H1 (cell line): Measurements from ENCODE around the gene COMMD6. TPM values are rescaled to one million over a fixed set of nuclear protein-coding genes. Genes with fewer than 3 reads are reported as not detected.

Experiments
- CTCF ChIA-PET: fragments of 300-600 bp; sonication (Branson Sonifier 250); formaldehyde crosslinking; loops from one replicate; lab custom pipeline; 2021; ENCODE audit not compliant: partially characterized antibody; lab: Charles Lee
- POLR2A ChIA-PET: fragments of 300-600 bp; sonication (Branson Sonifier 250); formaldehyde crosslinking; loops from one replicate; lab custom pipeline; 2021; ENCODE audit warnings: inconsistent platforms; ENCODE audit not compliant: partially characterized antibody; lab: Charles Lee
- DNase-seq, 2 experiments: peaks; one replicate each; pipeline versions ENCODE4 v3.0.0 to v3.0.0-alpha.2; 2010 to 2022; ENCODE audit warnings: low spot score in 2 of 2, low read depth in 1 of 2, mixed read lengths in 1 of 2
- FAIRE-seq: peaks from 2 replicates; lab custom pipeline; 2011; peaks lifted over from hg19 to GRCh38; lab: Jason Lieb, UNC
- H2AFZ ChIP-seq: 2 replicates; pipeline ENCODE4 v1.8.1; 2012; ENCODE audit warnings: low read length, inconsistent platforms
- H2AK5ac ChIP-seq: 2 replicates; pipeline ENCODE4 v1.6.1; 2013; ENCODE audit warnings: low read depth, low read length
- H2BK120ac ChIP-seq: replicated peaks from 2 replicates; pipeline ENCODE3; 2013; ENCODE audit warnings: low read depth, low read length, inconsistent platforms
- H2BK12ac ChIP-seq: 2 replicates; pipeline ENCODE4 v1.6.1; 2013; ENCODE audit warnings: low read depth, low read length
- H2BK15ac ChIP-seq: 2 replicates; pipeline ENCODE4 v1.6.1; 2013; ENCODE audit warnings: low read length
- H2BK20ac ChIP-seq: 2 replicates; pipeline ENCODE4 v1.6.1; 2013; ENCODE audit warnings: low read length
- H2BK5ac ChIP-seq: 2 replicates; pipeline ENCODE4 v1.6.1; 2013; ENCODE audit warnings: low read depth, low read length
- H3K14ac ChIP-seq: 2 replicates; pipeline ENCODE4 v1.6.1; 2013; ENCODE audit warnings: inconsistent platforms; ENCODE audit not compliant: insufficient read length
- H3K18ac ChIP-seq: 2 replicates; pipeline ENCODE4 v1.6.1; 2013; ENCODE audit warnings: low read length; ENCODE audit errors: extremely low read depth
- H3K23ac ChIP-seq: 2 replicates; pipeline ENCODE4 v1.6.1; 2013; ENCODE audit warnings: inconsistent platforms; ENCODE audit not compliant: insufficient read length
- H3K23me2 ChIP-seq: 2 replicates; pipeline ENCODE4 v1.6.1; 2013; ENCODE audit warnings: low read depth, low read length
- H3K27ac ChIP-seq: 2 replicates; pipeline ENCODE4 v1.6.1; 2011; ENCODE audit warnings: low read depth, low read length, inconsistent platforms
- H3K27me3 ChIP-seq, 4 experiments: replicated peaks in 1 of 4; 1 replicate in 1 of 4; 2 replicates in 3 of 4; pipeline versions ENCODE4 v1.6.1 to v1.8.1; 2011 to 2013; ENCODE audit warnings: low read length in 3 of 4, mild to moderate bottlenecking in 3 of 4, inconsistent platforms in 2 of 4, mixed read lengths in 2 of 4, moderate library complexity in 1 of 4; ENCODE audit not compliant: control insufficient read depth in 3 of 4, insufficient read depth in 3 of 4; ENCODE audit errors: extremely low read depth in 1 of 4
- H3K36me3 ChIP-seq, 4 experiments: 2 replicates each; pipeline versions ENCODE4 v1.6.1 to v1.8.1; 2011 to 2013; ENCODE audit warnings: mild to moderate bottlenecking in 4 of 4, low read length in 3 of 4, moderate library complexity in 2 of 4, control low read depth in 1 of 4, inconsistent platforms in 1 of 4; ENCODE audit not compliant: insufficient read depth in 4 of 4, control insufficient read depth in 2 of 4
- H3K4ac ChIP-seq: replicated peaks from 2 replicates; pipeline ENCODE3; 2013; ENCODE audit warnings: low read length, low read depth, mixed read lengths, inconsistent platforms; ENCODE audit not compliant: insufficient read length
- H3K4me1 ChIP-seq, 4 experiments: replicated peaks in 1 of 4; 1 replicate in 1 of 4; 2 replicates in 3 of 4; pipeline versions ENCODE4 v1.6.1 to v1.8.1; 2011 to 2013; ENCODE audit warnings: low read length in 3 of 4, inconsistent platforms in 2 of 4, mixed read lengths in 1 of 4; ENCODE audit not compliant: insufficient read depth in 4 of 4, control insufficient read depth in 3 of 4
- H3K4me2 ChIP-seq, 2 experiments: 2 replicates each; pipeline versions ENCODE4 v1.6.1 to v1.8.1; 2011 to 2013; ENCODE audit warnings: low read depth in 2 of 2, low read length in 2 of 2, control low read depth in 1 of 2, inconsistent platforms in 1 of 2, mild to moderate bottlenecking in 1 of 2; ENCODE audit not compliant: insufficient read depth in 1 of 2
- H3K4me3 ChIP-seq, 4 experiments: fragments of 200-600, 300-600 bp in 1 of 4; sonication (generic), shearing (Covaris generic), sonication (Bioruptor Twin) in 1 of 4; 2 replicates each; pipeline versions ENCODE4 v1.5.1 to v1.8.1; 2011 to 2016; ENCODE audit warnings: low read length in 4 of 4, low read depth in 3 of 4, control low read depth in 2 of 4, inconsistent platforms in 2 of 4, mild to moderate bottlenecking in 2 of 4, mixed read lengths in 1 of 4, moderate library complexity in 1 of 4; ENCODE audit not compliant: insufficient read depth in 2 of 4; ENCODE audit errors: extremely low read depth in 1 of 4
- H3K56ac ChIP-seq: replicated peaks from 2 replicates; pipeline ENCODE3; 2013; ENCODE audit warnings: low read depth, mild to moderate bottlenecking, mixed read lengths, low read length, inconsistent platforms; ENCODE audit not compliant: insufficient read length
- H3K79me1 ChIP-seq: 2 replicates; pipeline ENCODE4 v1.6.1; 2013; ENCODE audit warnings: low read depth, low read length, control low read depth
- H3K79me2 ChIP-seq, 2 experiments: 2 replicates each; pipeline versions ENCODE4 v1.6.1 to v1.8.1; 2012 to 2013; ENCODE audit warnings: low read length in 2 of 2, mild to moderate bottlenecking in 2 of 2, inconsistent platforms in 1 of 2; ENCODE audit not compliant: insufficient read depth in 2 of 2, control insufficient read depth in 1 of 2
- H3K9ac ChIP-seq, 4 experiments: replicated peaks in 1 of 4; 1 replicate in 1 of 4; 2 replicates in 3 of 4; pipeline versions ENCODE4 v1.6.1 to v1.8.1; 2011 to 2013; ENCODE audit warnings: low read depth in 3 of 4, low read length in 3 of 4, control low read depth in 2 of 4, mild to moderate bottlenecking in 2 of 4, moderate library complexity in 2 of 4, inconsistent platforms in 1 of 4; ENCODE audit errors: extremely low read depth in 1 of 4
- H3K9me3 ChIP-seq, 2 experiments: 2 replicates each; pipeline versions ENCODE4 v1.6.1 to v1.8.1; 2012 to 2013; ENCODE audit warnings: mild to moderate bottlenecking in 2 of 2, moderate library complexity in 2 of 2, control low read depth in 1 of 2, inconsistent platforms in 1 of 2, low read depth in 1 of 2, low read length in 1 of 2, mixed read lengths in 1 of 2; ENCODE audit not compliant: insufficient read depth in 2 of 2
- H4K20me1 ChIP-seq, 2 experiments: replicated peaks in 1 of 2; 2 replicates each; pipeline versions ENCODE3 to v1.8.1; 2011 to 2013; ENCODE audit warnings: inconsistent platforms in 2 of 2, low read length in 2 of 2, mild to moderate bottlenecking in 1 of 2; ENCODE audit not compliant: insufficient read depth in 2 of 2, control insufficient read depth in 1 of 2
- H4K5ac ChIP-seq: 2 replicates; pipeline ENCODE4 v1.6.1; 2013; ENCODE audit warnings: low read length, low read depth, mixed read lengths, inconsistent platforms; ENCODE audit not compliant: insufficient read length
- H4K8ac ChIP-seq: 2 replicates; pipeline ENCODE4 v1.8.0; 2013; ENCODE audit warnings: mild to moderate bottlenecking, moderate library complexity, low read length, inconsistent platforms; ENCODE audit not compliant: insufficient read depth; ENCODE audit errors: extremely low read depth
- H4K91ac ChIP-seq: replicated peaks from 2 replicates; pipeline ENCODE3; 2013; ENCODE audit warnings: low read length, mixed read lengths, inconsistent platforms; ENCODE audit not compliant: insufficient read length
- CHD2 ChIP-seq: IDR thresholded peaks from 2 replicates; pipeline ENCODE4 v1.6.1; 2012; ENCODE audit warnings: low read length, improper control_type of control experiment
- GABPA ChIP-seq: IDR thresholded peaks from 2 replicates; pipeline ENCODE4 v1.6.1; 2011; ENCODE audit warnings: mild to moderate bottlenecking, low read length, moderate library complexity, borderline replicate concordance; ENCODE audit not compliant: insufficient read depth
- KDM5A ChIP-seq: fragments of 200-600 bp; IDR thresholded peaks from 2 replicates; pipeline ENCODE4 v1.7.1; 2012; ENCODE audit warnings: mild to moderate bottlenecking, low read length, inconsistent platforms, mixed read lengths
- MAX ChIP-seq: IDR thresholded peaks from 2 replicates; pipeline ENCODE4 v1.6.1; 2012; ENCODE audit warnings: inconsistent platforms
- TAF1 ChIP-seq: IDR thresholded peaks from 2 replicates; pipeline ENCODE4 v1.6.1; 2011; ENCODE audit warnings: mild to moderate bottlenecking, low read depth, low read length
- TCF12 ChIP-seq: IDR thresholded peaks from 2 replicates; pipeline ENCODE4 v1.6.1; 2011; ENCODE audit warnings: low read depth, mild to moderate bottlenecking, low read length
- WGBS, 2 experiments: shearing (Covaris generic) in 1 of 2; methylation state at CpG; one replicate each; pipeline versions ENCODE4 v1.1.6 to v1.1.7; 2013 to 2015; ENCODE audit warnings: low lambda C conversion rate in 2 of 2, mixed read lengths in 2 of 2, inconsistent platforms in 1 of 2, low coverage in 1 of 2, missing lambda C conversion rate in 1 of 2; ENCODE audit not compliant: insufficient replicate concordance in 2 of 2, insufficient coverage in 1 of 2, insufficient read length in 1 of 2; ENCODE audit errors: extremely low coverage in 1 of 2, missing lambda C conversion rate in 1 of 2; 5-methylcytosine and 5-hydroxymethylcytosine counted together
- polyA plus RNA-seq, 7 experiments: library from polyadenylated mRNA; depleted of rRNA in 3 of 7; stranded (reverse) in 5 of 7; unstranded in 2 of 7; fragments of >200 nt in 5 of 7; fragments of 200-250 nt in 2 of 7; gene quantifications; 1 replicate in 5 of 7; 2 replicates in 1 of 7; 4 replicates in 1 of 7; pipeline versions ENCODE4 v1.2.1 to v1.2.3, GENCODE V29; 2011 to 2013; ENCODE audit warnings: missing spikeins in 2 of 7, mixed read lengths in 2 of 7
- total RNA-seq: library from RNA; stranded (reverse); fragmentation: NEBNext Ultra II Directional; extraction: Animal tissue kit (Norgen Biotek cat#: 25700); gene quantifications from 2 replicates; pipeline ENCODE4 v1.2.1, GENCODE V29; 2021

COMMD6 gene
- total and polyA plus RNA-seq, 2 of the 8 experiments (the other 6 are each of a cell fraction or from before 2014, with no cell fraction given), result 53.2 to 122 TPM

GRCh38 chr13:75513271-75513670 is 24.4 kb downstream of the COMMD6 start:
- 89% methylated on average over 5 of the region's 5 CpGs; no CpG with 5 or more reads in 1 of the 2 experiments for WGBS, 2 experiments
- ChIA-PET POLR2A (no interaction called here), CTCF (interaction anchor here (0.5 to 1.4 kb wide), 3 partner anchors 9 to 357 kb away, joined by 3 to 5 read pairs (median 3); no protein-coding TSS in a partner anchor)

More at GRCh38 chr13:75513271-75513670, 24.4 kb downstream of the COMMD6 start:
- Histone ChIP-seq H3K4me2 (no peak overlapping the region), H3K79me2 (no peaks in the 10 kb centered on the region), H3K14ac (no peak overlapping the region), H4K20me1 (no peaks in the 10 kb centered on the region), H2AFZ (no peak overlapping the region), H3K27me3 (no peaks in the 10 kb centered on the region), H3K27ac (no peak overlapping the region), H3K36me3 (no peaks in the 10 kb centered on the region), H3K23me2 (no peaks in the 10 kb centered on the region), H2BK20ac (no peak overlapping the region), H2BK12ac (no peak overlapping the region), H2AK5ac (no peak overlapping the region), H3K9me3 (peaks cover 2 to 5% of the 10 kb centered on the region in 2 experiments; a peak in 3 of 4 replicates), H2BK5ac (no peak overlapping the region), H2BK120ac (no peak overlapping the region), H3K23ac (no peak overlapping the region)
- FAIRE-seq, result no peak
- DNase-seq, result no peak
- TF ChIP-seq CHD2, result no peak
- no peak for TF ChIP-seq GABPA
- no peak for TF ChIP-seq TAF1
- TF ChIP-seq TCF12, result no peak
- no peak for TF ChIP-seq MAX
- no peak for TF ChIP-seq KDM5A
- TF ChIP-seq, all 59 proteins: peak for 0
- H3K56ac ChIP-seq, result no peak overlapping the region
- no peak overlapping the region for H4K5ac ChIP-seq
- H3K9ac ChIP-seq, result no peak overlapping the region
- H3K4ac ChIP-seq, result no peak overlapping the region
- H3K4me1 ChIP-seq, result no peaks in the 10 kb centered on the region
- no peak overlapping the region for H2BK15ac ChIP-seq
- H3K4me3 ChIP-seq, result no peak overlapping the region
- H3K18ac ChIP-seq, result no peak overlapping the region
- no peak overlapping the region for H4K91ac ChIP-seq
- no peak overlapping the region for H4K8ac ChIP-seq
- no peaks in the 10 kb centered on the region for H3K79me1 ChIP-seq
